ENCODE measurements around the gene SFXN1. TPM values are rescaled to one million over a fixed set of nuclear protein-coding genes. Genes with fewer than 3 reads are reported as not detected.
"Not testable (repeated sequence)": the region's sequence is repeated elsewhere in the genome, so short reads cannot be mapped to it uniquely, and the experiment has no call there.

Gene SFXN1
- total RNA-seq, 1 donor from 2014 or later, result 123 TPM

GRCh38 chr5:175493260-175493659 is 14.9 kb downstream of the SFXN1 start:
- DNase-seq (ENCODE audit: low read depth) (no peak), FAIRE-seq (no peak)
- no peak for TF ChIP-seq CTCF (IDR thresholded peaks at IDR 0.05; ENCODE audit: insufficient read depth, low read length, severe bottlenecking)
- H3K4me3 ChIP-seq (ENCODE audit: low read depth, low read length), result no peak overlapping the region
- peaks cover 13% of the 10 kb centered on the region for H3K36me3 ChIP-seq (ENCODE audit: control insufficient read depth, insufficient read depth, low read length)
- no peaks in the 10 kb centered on the region for H3K27me3 ChIP-seq (ENCODE audit: control insufficient read depth, insufficient read depth, low read length)

GRCh38 chr5:175493726-175494125 is 15.4 kb downstream of the SFXN1 start:
- no peaks in the 10 kb centered on the region for H3K27me3 ChIP-seq (ENCODE audit: control insufficient read depth, insufficient read depth, low read length)
- H3K4me3 ChIP-seq (ENCODE audit: low read depth, low read length), result no peak overlapping the region
- TF ChIP-seq CTCF (IDR thresholded peaks at IDR 0.05; ENCODE audit: insufficient read depth, low read length, severe bottlenecking), result no peak
- peaks cover 11% of the 10 kb centered on the region for H3K36me3 ChIP-seq (ENCODE audit: control insufficient read depth, insufficient read depth, low read length)
- FAIRE-seq (no peak), DNase-seq (ENCODE audit: low read depth) (no peak)

GRCh38 chr5:175494264-175495183 is 16.2 kb downstream of the SFXN1 start:
- no peak for TF ChIP-seq CTCF (IDR thresholded peaks at IDR 0.05; ENCODE audit: insufficient read depth, low read length, severe bottlenecking)
- peak; percentile 79 for DNase-seq (ENCODE audit: low read depth)
- peaks cover 10% of the 10 kb centered on the region for H3K36me3 ChIP-seq (ENCODE audit: control insufficient read depth, insufficient read depth, low read length)

GRCh38 chr5:175501759-175502158 is 23.4 kb downstream of the SFXN1 start:
- Histone ChIP-seq H3K4me3 (ENCODE audit: low read depth, low read length) (no peak overlapping the region), H3K27me3 (ENCODE audit: control insufficient read depth, insufficient read depth, low read length) (no peaks in the 10 kb centered on the region), H3K36me3 (ENCODE audit: control insufficient read depth, insufficient read depth, low read length) (no peaks in the 10 kb centered on the region)
- FAIRE-seq (no peak), DNase-seq (ENCODE audit: low read depth) (no peak)
- TF ChIP-seq CTCF (IDR thresholded peaks at IDR 0.05; ENCODE audit: insufficient read depth, low read length, severe bottlenecking), result no peak

More at GRCh38 chr5:175494264-175495183, 16.2 kb downstream of the SFXN1 start:
- Histone ChIP-seq H3K4me3 (ENCODE audit: low read depth, low read length) (no peak overlapping the region), H3K27me3 (ENCODE audit: control insufficient read depth, insufficient read depth, low read length) (no peaks in the 10 kb centered on the region)
- peak; percentile 47 for FAIRE-seq

GRCh38 chr5:175507671-175508070 is 29.3 kb downstream of the SFXN1 start:
- H3K27me3 ChIP-seq (ENCODE audit: control insufficient read depth, insufficient read depth, low read length); H3K4me3 ChIP-seq (ENCODE audit: low read depth, low read length); H3K36me3 ChIP-seq (ENCODE audit: control insufficient read depth, insufficient read depth, low read length); DNase-seq (ENCODE audit: low read depth); FAIRE-seq: not testable (repeated sequence)

GRCh38 chr5:175508896-175509295 is 30.5 kb downstream of the SFXN1 start:
- peaks cover 5% of the 10 kb centered on the region for H3K36me3 ChIP-seq (ENCODE audit: control insufficient read depth, insufficient read depth, low read length)
- FAIRE-seq, result no peak
- H3K4me3 ChIP-seq (ENCODE audit: low read depth, low read length), result no peak overlapping the region
- TF ChIP-seq CTCF (IDR thresholded peaks at IDR 0.05; ENCODE audit: insufficient read depth, low read length, severe bottlenecking), result no peak
- peak; percentile 17 for DNase-seq (ENCODE audit: low read depth)
- no peaks in the 10 kb centered on the region for H3K27me3 ChIP-seq (ENCODE audit: control insufficient read depth, insufficient read depth, low read length)

All from bronchial epithelial cell (primary cell).